NCI-H748 (cell line): ENCODE data around the gene EEPD1.
A peak's percentile ranks its signal among the peaks of the same experiment; 100 is the strongest.
"Not testable (repeated sequence)": the region's sequence is repeated elsewhere in the genome, so short reads cannot be mapped to it uniquely, and the experiment has no call there.

Source experiments
- DNase-seq: peaks from one replicate; lab custom pipeline; 2025; ENCODE audit not compliant: unreplicated experiment; lab: John Stamatoyannopoulos, UW

EEPD1 gene

GRCh38 chr7:36315309-36315944 lies 162.4 kb downstream of the EEPD1 start:
- DNase-seq: peak; percentile 18

- no peak for DNase-seq
These were observed 163.3 kb downstream of the EEPD1 start for GRCh38 chr7:36316319-36316718.

- DNase-seq: no peak
These were observed 164.2 kb downstream of the EEPD1 start for GRCh38 chr7:36317276-36317675.

GRCh38 chr7:36318116-36318515 lies 165.1 kb downstream of the EEPD1 start:
- no peak for DNase-seq

- not testable (repeated sequence) for DNase-seq
These were observed 168.2 kb downstream of the EEPD1 start for GRCh38 chr7:36321284-36321683.

GRCh38 chr7:36336390-36336789 lies 183.3 kb downstream of the EEPD1 start:
- DNase-seq: no peak

GRCh38 chr7:36338256-36338655 lies 185.2 kb downstream of the EEPD1 start:
- DNase-seq: no peak

- no peak for DNase-seq
These were observed 190.5 kb downstream of the EEPD1 start for GRCh38 chr7:36343548-36343947.

- DNase-seq: no peak
These were observed 191.6 kb downstream of the EEPD1 start for GRCh38 chr7:36344622-36345021.

- DNase-seq: no peak
These were observed 193.3 kb downstream of the EEPD1 start for GRCh38 chr7:36346260-36346831.

GRCh38 chr7:36348256-36348655 lies 195.2 kb downstream of the EEPD1 start:
- DNase-seq: no peak

GRCh38 chr7:36348771-36349170 lies 195.7 kb downstream of the EEPD1 start:
- DNase-seq: no peak

- DNase-seq: no peak
These were observed 196.6 kb downstream of the EEPD1 start for GRCh38 chr7:36349626-36350025.
